HL-60 (cell line): ENCODE measurements around the gene TDRD9.

ENCODE experiments used
- DNase-seq, 2 experiments: peaks; one replicate each; pipeline ENCODE4 v3.0.0-alpha.2; 2010 to 2020; ENCODE audit warnings: low read depth in 1 of 2, low spot score in 1 of 2
- H3K27ac ChIP-seq: fragments of 250-450 bp; sonication (Bioruptor Pico); replicated peaks from 2 replicates; pipeline ENCODE4 v1.5.1; 2020; ENCODE audit warnings: mild to moderate bottlenecking, moderate library complexity
- H3K27me3 ChIP-seq: fragments of 250-450 bp; sonication (Bioruptor Pico); 2 replicates; pipeline ENCODE4 v1.5.1; 2021; ENCODE audit warnings: mild to moderate bottlenecking, moderate library complexity; ENCODE audit not compliant: insufficient read depth, poor library complexity, severe bottlenecking
- H3K4me3 ChIP-seq: replicated peaks from 2 replicates; pipeline ENCODE4 v1.5.1; 2011; ENCODE audit warnings: mild to moderate bottlenecking, control low read depth, low read length; ENCODE audit not compliant: insufficient read depth
- CTCF ChIP-seq: IDR thresholded peaks from one replicate; pipeline ENCODE4 v1.5.1; 2011; ENCODE audit warnings: low read length, control low read depth, inconsistent platforms; ENCODE audit not compliant: insufficient read depth
- GABPA ChIP-seq: IDR thresholded peaks from 2 replicates; pipeline ENCODE4 v1.6.1; 2012; ENCODE audit warnings: low read depth
- POLR2AphosphoS5 ChIP-seq: IDR thresholded peaks from 2 replicates; pipeline ENCODE4 v1.6.1; 2012; ENCODE audit warnings: low read depth
- REST ChIP-seq: IDR thresholded peaks from 2 replicates; pipeline ENCODE4 v1.6.1; 2012; ENCODE audit warnings: low read depth; ENCODE audit not compliant: insufficient replicate concordance
- SPI1 ChIP-seq: IDR thresholded peaks from 2 replicates; pipeline ENCODE4 v1.6.1; 2012; ENCODE audit warnings: low read depth, mild to moderate bottlenecking, borderline replicate concordance

The TDRD9 gene

GRCh38 chr14:103882503-103883262 lies 45.6 kb upstream of the TDRD9 start:
- TF ChIP-seq CTCF (no peak), REST (no peak)
- H3K27ac ChIP-seq = no peak overlapping the region
- no peak overlapping the region for H3K4me3 ChIP-seq
- peaks cover 20% of the 10 kb centered on the region for H3K27me3 ChIP-seq
- DNase-seq = no peak

GRCh38 chr14:103883263-103883523 lies 45.1 kb upstream of the TDRD9 start:
- no peak overlapping the region for H3K4me3 ChIP-seq
- H3K27me3 ChIP-seq = peaks cover 20% of the 10 kb centered on the region
- TF ChIP-seq CTCF = no peak
- TF ChIP-seq SPI1 = no peak
- no peak for TF ChIP-seq GABPA
- TF ChIP-seq REST = no peak
- no peak for TF ChIP-seq POLR2AphosphoS5
- DNase-seq = no peak
- no peak overlapping the region for H3K27ac ChIP-seq

DNA sequence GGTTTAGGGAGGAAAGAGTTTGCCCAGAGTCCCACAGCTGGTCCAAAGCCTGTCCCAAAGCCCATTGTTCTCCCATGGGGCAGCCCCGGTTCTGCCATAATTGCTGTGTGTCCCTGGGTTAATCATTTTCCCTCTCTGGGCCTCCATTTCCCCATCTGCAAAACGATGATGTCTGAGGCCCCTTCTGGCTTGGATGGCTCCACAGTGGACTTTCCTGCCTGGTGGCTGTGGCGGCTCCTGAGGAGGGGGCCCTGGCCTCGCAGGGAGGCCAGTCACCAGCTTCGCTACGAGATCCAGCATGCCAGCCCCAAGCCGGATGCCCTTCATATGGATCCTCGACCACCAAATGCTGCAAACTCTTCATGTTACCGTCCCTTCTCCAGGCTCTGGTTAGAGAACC lies 43.4 kb upstream of the TDRD9 start:
- H3K4me3 ChIP-seq = no peak overlapping the region
- no peak for TF ChIP-seq REST
- no peak for TF ChIP-seq POLR2AphosphoS5
- TF ChIP-seq SPI1 = no peak
- TF ChIP-seq GABPA = no peak
- no peak for TF ChIP-seq CTCF
- no peak for DNase-seq
- H3K27ac ChIP-seq = no peak overlapping the region
- H3K27me3 ChIP-seq = peaks cover 14% of the 10 kb centered on the region
